Tibial nerve (tissue), 3 donors: Measurements from ENCODE around the gene CBLIF.

Source experiments
- CTCF ChIP-seq, 5 experiments: fragments of 200-600 bp in 3 of 5; fragments of 450-650 bp in 2 of 5; sonication (generic) in 3 of 5; IDR thresholded peaks; one replicate each; pipeline ENCODE4 v1.5.1; 2016 to 2019; ENCODE audit warnings: antibody characterized with exemption in 5 of 5, mild to moderate bottlenecking in 3 of 5, moderate library complexity in 2 of 5
- POLR2A ChIP-seq, 2 donors: fragments of 450-650 bp; IDR thresholded peaks; one replicate each; pipeline ENCODE4 v1.6.1; 2017; ENCODE audit warnings: antibody characterized with exemption in 2 of 2, mild to moderate bottlenecking in 2 of 2, moderate library complexity in 2 of 2

- TF ChIP-seq POLR2A (IDR thresholded peaks at IDR 0.05) (no peak), CTCF (IDR thresholded peaks at IDR 0.05) (no peak)
These were observed 58.1 kb downstream of the CBLIF start for GRCh38 chr11:59787255-59787588.
